ENCODE measurements around the gene PANK3. TPM values are rescaled to one million over a fixed set of nuclear protein-coding genes. Genes with fewer than 3 reads are reported as not detected.

The PANK3 gene
- polyA plus RNA-seq (ENCODE audit: insufficient read length in 4 of 4) = 10 to 100 TPM; 47.2 to 62.7 (median 60.9) TPM

DNA sequence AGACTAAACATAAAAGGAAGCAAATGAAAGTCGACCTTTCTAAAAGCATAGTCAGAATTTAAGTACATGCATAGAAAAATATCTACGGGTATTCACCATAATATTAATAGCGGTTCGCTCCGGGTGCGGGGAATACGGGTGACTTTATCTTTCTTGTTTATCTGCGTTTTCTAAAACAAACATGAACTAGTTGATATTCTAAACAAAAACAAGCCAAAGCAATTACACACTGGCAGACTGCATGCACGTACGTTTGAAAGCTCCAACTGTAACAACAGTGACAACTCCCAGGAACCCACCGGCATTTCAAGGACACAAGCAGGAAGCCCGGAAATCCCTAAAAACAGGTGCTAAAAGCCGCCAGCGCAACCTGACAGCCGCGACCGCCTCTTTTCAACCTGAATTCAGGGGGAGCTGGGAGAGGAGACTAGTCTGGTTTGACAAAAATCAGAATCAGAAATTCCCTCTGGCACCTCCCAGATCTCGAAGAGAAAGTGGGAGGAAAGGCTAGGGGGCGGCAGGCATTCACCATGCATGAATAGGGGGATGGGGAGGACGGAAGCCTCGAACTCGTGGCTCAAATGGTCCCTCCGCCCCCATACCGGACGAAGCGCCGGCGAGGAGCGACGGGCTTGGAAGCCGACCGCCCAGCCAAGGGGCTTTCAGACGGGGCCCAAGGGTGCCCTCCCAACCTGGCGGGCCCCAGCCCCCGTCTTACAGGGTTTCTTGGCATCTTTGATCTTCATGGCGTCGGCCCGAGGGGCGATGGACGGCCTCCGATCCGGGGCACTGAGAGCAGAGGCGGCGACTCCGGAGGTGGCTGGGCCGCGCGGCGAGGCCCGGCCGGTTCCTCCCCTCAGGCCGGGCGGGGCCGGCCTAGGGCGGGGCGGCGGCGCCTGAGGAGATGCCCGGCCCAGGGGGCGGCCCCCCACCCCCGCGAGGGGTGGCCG, at the start of gene PANK3:
TSS of gene PANK3 (minus strand) at position 831 of the 950 bp plus-strand sequence. CDS start at position 746, 85 bp downstream.
- DNase-seq (ENCODE audit: low read depth in 4 of 4, low spot score in 3 of 4) = peak; percentile 39 to 55 (median 45)

DNA sequence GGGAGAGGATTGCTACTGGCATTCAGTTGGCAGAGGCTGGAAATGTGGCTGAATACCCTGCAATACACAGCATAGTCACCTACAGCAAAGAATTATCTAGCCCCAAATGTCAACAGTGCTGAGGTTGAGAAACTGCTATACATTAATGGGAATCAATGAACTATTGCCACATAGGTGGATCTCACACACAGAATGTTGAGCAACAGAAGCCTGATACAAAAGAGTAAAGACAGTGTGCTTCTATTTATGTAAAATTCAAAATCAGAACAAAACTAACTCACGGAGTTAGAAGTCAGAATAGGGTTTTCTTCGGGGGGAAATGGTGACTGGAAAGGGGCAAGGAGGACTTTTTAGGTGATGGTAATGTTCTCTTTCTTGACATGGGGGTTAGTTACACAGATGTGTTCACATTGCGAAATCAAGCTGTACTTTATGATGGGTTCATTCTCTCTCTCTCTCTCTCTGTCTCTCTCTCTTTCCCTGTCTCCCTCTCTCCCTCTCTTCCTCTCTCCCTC, 45.7 kb upstream of the PANK3 start:
- DNase-seq (ENCODE audit: low read depth in 4 of 4, low spot score in 3 of 4) = no peak

DNA sequence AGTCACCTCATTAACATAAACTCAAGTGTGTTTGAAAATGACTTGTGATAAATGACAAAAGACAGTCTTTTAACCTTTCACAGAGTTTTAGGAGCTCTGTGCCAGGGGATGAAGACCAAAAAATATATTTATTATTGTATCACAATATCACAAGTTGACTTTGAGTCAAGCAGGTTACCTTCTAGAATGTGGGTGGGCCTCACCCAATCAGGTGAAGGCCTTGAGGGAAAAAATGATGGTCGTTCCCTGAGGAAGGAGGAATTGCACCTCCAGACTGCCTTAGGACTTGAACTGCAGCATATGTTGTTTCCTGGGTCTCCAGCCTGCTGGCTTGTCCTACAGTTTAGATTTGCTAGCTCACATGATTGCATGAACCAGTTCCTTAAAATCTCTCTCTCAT, 41.6 kb upstream of the PANK3 start:
- no peak for DNase-seq (ENCODE audit: low read depth in 4 of 4, low spot score in 3 of 4)

DNA sequence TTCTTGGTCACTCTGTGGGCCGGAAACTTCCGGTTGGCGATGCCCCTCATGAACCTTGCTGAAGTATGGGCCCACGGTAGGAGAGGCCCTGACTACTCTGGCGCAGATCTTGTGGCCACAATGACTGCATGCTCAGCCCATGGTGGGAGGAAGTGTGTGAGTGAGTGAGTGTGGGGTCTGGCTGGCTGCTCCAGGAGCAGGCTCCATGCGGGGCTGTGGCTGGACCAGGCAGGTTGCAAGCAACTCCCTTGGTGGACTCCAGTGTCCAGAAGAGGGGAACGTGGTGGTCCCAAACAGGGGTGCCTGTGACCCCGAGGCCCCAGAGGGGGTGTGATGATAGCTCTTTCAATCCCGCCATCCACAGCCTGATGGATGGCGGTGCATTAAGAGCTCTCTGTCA, 35.5 kb upstream of the PANK3 start:
- DNase-seq (ENCODE audit: low read depth in 4 of 4, low spot score in 3 of 4) = no peak

DNA sequence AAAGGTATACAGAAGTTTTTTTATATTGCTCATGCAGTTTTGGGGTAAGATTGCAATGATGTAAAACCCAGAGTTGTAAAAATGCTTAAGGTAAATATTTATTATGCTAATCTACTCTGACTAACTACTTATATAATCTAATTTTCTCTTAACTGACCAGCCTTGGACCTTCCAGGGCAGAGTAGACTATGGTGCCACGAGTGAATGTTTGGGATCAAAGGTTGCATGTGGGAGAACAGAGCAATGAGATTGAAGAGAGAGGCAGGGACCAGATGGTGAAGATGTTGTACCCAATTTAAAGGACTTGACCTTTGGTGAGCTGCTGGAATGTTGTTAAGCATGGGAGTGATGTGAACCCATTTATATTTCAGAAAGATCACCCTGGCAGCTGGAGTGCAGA, 34.8 kb upstream of the PANK3 start:
- no peak for DNase-seq (ENCODE audit: low read depth in 4 of 4, low spot score in 3 of 4)

DNA sequence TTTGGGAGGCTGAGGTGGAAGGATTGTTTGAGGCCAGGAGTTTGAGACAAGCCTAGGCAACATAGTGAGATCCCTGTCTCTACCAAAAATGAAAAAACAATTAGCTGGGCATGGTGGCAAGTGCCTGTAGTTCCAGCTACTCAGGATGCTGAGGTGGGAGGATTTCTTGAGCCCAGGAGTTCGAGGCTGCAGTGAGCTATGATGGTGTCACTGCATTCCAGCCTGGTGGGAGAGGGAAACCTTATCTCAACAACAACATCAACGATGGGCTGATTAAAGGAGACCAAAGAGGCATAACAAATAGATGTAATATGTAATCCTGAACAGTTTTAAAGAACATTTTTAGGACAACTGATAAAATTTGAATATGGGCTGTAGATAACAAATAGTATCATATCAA, 34.2 kb upstream of the PANK3 start:
- no peak for DNase-seq (ENCODE audit: low read depth in 4 of 4, low spot score in 3 of 4)

DNA sequence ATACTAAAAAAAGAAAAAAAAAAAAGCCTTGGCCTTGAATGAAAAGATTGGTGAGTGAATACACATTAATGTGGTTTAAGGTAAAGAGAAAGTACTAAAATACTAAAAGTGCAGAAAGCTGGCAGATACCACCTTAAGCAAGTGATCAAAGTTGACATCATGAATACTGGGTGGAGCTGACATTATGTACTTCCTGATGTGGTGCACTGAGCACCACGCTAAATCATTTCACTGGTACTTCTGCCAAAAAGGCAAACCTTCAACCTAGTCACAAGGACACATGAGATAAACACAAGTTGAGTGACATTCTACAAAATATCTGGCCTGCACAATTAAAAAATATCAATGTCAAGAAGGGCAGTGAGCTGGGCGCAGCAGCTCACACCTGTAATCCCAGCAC, 33.8 kb upstream of the PANK3 start:
- no peak for DNase-seq (ENCODE audit: low read depth in 4 of 4, low spot score in 3 of 4)

DNA sequence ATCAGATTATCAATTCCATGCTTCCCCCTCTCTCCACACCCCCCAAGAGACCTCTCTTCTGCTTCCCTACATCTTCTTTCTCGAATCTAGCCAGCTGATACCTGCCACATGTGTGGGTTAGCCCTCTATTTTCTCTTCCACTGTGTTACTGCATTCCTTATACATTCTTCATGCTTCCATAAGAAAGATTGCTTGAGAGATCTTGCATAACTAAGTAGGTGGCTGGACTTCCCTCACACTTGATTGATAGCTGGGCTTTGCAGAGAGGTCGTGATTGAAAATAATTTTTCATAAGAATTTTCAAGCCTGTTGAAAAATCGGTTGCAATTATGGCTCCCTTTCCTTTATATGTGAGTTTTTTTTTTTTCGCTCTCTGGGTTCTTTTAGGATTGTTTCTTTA, 33.0 kb upstream of the PANK3 start:
- no peak for DNase-seq (ENCODE audit: low read depth in 4 of 4, low spot score in 3 of 4)

DNA sequence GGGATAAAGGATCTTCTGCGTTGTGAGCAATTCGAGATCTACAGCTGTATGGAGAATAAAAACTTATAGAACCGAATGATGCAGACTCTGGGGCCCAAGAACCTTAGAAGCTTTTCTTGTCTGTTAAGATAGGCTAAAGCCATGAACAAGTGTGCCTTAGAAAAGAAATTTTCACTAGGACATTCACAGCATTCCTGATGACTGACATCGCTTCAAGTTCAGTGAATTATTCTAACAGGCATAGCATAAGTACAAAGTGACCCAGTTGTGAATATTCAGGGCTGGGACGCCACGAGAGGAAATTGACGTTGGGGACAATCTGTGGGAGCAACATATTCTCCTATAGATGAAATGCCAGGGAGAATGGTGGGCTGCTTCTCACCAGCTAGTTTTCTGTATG, 32.0 kb upstream of the PANK3 start:
- DNase-seq (ENCODE audit: low read depth in 4 of 4, low spot score in 3 of 4) = no peak

DNA sequence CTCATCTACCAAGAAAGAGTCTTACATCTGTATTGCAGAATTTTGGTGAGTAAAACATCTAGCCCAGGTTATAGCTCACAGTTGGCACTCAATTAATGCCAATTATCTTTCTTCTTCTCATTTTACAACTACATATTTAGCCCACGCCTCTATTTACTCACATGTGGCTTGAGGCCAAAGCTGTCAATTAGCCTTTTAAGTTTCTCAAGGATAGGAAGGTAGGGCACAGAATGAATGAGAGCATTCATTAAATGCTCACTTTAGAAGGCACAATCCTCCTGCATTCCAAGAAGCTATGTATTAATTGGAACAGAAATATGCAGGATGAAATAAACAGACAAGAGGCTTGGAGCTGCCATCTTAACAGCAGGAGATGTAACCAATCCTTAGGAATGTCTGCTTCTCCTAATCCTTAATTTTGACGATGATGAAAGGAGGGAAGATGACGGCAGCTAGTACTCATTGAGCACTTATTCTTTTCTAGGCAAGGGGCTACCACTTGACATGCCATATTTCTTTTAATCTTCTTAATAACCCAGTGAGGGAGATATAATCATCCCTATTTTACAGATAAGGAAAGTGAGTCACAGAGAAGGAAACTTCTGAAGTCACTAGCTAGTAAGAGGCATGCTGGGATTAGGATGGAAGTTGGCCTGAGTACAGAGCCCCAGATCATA, 30.8 kb upstream of the PANK3 start:
- no peak for DNase-seq (ENCODE audit: low read depth in 4 of 4, low spot score in 3 of 4)

DNA sequence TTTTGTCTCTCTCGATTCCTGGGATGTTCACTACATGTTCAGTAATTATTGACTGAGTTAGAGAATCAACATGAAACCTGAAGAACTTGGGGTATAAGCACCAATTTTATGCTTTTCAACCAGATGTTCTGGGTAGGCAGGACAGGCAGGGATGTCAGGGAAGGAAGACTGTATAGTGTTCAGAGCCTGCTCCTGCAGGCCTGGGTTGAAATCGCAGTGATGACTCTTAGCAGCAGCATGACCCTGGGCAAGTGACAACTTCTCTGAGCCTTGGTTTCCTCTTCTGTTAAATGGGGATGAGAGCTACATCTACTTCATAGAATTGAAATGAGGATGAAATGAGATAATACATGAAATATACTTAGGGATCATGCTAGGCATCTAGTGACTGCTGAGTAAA, 29.7 kb upstream of the PANK3 start:
- DNase-seq (ENCODE audit: low read depth in 4 of 4, low spot score in 3 of 4) = no peak

DNA sequence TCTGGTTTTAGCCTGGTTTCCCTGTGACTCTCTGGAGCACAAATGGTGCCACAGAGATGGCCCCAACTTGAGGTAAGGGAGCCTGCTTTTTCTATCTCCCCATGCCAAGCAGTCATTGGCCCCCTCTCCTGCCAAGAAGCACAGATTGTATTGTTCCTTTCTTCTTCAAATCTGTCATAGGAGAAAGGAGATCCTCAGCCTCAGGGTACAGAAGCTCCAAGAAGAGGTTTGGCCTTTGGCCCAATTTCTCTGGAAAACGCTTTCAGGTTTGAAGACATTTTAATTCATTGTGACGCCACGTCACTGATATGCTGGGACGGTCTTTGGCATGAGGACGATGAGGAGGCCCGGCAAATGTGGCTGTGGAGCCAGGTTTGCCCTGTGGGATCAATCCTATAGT, 29.2 kb upstream of the PANK3 start:
- no peak for DNase-seq (ENCODE audit: low read depth in 4 of 4, low spot score in 3 of 4)

DNA sequence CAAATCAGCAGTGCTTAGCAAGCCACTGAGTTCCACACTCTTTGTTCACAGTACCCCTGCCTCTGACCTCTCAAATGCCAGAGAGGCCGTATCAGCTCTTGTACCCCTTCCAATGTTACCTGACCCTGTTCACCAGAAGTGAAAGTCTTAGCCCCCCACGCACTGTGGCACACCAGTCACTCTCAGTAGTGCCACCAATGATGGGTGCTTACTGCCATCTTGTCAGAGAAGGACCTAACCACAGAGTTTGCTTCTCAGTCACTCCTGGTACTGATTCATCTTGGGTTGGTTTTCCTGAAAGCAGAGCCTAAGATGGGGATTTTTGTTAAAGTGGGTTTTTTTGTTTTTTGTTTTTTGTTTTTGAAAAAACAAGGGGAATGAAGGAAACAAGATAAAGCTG, 28.8 kb upstream of the PANK3 start:
- DNase-seq (ENCODE audit: low read depth in 4 of 4, low spot score in 3 of 4) = no peak

DNA sequence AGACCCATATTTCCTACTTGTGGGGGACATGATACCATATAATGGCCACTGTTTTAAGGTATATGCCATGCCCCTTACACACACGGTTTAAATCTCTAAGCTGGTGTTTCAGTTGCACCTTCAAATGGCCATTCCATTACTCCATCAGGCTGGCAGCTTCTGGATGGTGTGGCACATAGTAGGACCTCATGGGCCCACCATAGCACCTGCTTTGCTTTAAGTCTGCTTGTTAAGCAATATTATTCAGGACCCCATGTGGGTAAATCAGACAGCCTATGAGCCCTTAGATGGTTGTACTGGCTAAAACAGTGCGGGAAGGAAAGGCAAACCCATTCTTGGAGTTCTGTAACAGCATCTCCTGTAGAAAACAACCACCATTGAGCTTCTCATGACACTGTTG, 27.4 kb upstream of the PANK3 start:
- DNase-seq (ENCODE audit: low read depth in 4 of 4, low spot score in 3 of 4) = no peak

DNA sequence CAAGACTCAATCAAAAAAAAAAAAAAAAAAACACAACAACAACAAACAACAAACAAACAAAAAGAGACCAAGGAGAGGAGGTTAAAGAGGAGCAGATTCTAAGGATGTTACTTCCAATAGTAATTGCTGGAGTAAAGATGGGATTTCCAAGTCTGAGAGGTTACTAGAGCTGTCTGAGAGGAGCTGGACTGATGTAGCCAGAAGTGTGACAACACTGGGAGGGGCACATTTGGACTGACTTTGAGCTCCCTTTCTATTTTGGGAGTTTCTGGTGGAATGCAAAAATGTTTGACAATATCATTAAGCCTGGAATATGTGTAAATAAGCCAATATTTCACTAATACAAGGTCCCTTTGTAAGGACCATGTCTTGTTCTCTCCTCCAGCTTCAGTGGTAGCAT, 25.3 kb upstream of the PANK3 start:
- DNase-seq (ENCODE audit: low read depth in 4 of 4, low spot score in 3 of 4) = no peak

DNA sequence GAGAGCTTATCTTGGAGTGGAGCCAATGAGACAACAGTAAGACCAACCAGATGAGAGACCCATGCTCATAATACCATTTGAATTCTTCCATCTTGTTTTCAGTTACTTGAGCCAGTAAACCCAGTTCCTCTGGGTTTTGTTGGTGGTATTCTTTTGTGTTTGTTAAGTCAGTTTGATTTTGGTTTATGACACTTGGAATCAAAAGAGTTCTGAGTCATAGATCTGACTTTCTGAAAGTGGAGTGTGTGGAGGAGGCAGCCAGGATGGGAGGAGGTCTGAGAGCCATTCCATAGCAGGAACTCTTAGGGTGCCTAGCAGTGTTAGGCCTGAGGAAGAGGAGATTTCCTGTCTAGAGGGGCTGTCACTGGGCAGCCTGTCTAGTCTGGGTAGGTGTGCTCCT, 24.6 kb upstream of the PANK3 start:
- DNase-seq (ENCODE audit: low read depth in 4 of 4, low spot score in 3 of 4) = no peak

DNA sequence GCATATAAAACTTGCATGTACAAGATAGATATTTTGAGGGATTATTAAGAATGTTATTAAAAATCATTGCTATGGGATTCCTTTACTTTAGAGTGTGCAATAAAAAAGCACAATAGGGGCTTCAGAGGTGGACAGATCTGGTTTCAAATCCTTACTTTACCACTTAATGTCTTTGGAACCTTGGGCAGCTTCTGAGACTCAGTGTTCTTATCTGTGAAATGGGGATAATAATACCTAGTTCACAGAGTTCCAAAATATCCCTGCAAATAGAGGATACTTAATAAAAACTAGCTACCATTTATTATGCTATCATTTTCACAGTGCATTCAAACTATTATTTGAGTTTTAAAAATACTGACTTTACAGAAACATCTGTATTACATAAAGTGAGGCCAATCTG, 23.3 kb upstream of the PANK3 start:
- DNase-seq (ENCODE audit: low read depth in 4 of 4, low spot score in 3 of 4) = no peak

DNA sequence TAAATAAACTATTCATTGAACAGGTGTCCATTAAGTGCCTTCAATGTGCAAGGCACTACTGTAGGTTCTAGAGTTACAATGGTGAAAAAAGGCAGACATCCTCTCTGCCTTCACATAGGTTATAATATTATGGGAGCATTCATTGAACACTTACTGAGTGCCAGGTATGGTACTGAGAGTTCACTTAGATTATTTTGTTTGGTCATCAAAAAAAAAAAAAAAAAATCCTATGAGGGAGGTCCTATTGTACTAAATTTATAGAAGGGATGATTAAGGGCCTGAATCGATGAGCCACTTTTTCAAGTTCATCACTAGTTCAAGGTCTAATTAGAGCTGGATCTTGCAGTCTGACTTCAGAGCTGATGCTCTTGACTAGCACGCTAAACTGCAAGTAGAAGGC, 22.8 kb upstream of the PANK3 start:
- DNase-seq (ENCODE audit: low read depth in 4 of 4, low spot score in 3 of 4) = no peak

DNA sequence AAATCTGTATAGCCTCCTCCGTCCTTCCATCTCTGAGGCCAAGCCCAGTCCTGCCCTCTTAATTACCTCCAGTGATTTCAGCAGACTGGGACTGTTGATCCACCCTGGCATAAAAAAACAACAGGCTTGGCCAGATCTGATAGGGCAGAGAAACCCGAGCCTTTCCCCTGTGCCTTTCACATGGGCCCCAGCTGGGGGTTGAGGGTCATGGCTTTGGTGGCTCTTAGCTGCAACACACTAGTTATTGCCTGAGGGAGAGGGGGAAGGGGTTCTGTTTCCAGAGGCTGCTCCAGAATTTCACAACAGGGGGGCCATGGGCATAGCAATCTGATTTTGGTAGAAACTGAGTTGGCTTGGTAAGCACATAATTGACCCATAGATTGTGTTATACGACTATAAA, 21.2 kb upstream of the PANK3 start:
- DNase-seq (ENCODE audit: low read depth in 4 of 4, low spot score in 3 of 4) = peak in 2 of 4 donors; percentile 36 to 39

DNA sequence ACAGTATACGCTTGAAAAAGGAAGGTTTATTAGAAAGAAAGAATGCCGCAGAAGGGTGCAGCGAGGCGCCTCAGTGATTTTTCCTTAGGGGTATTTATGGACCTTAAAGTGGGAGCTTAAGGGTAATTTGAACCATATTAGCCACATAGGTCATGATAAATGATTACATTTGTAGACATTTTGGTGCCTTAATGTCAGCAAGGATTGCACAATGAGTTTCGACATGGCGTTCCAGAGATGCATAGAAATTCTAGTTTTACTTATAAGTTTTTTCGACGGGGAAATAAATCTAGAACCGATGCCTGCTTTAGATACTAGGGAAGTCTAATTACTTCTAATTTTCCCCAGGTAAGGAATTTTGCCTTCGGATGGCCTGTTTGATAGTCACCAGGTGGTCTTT, 20.7 kb upstream of the PANK3 start:
- no peak for DNase-seq (ENCODE audit: low read depth in 4 of 4, low spot score in 3 of 4)

DNA sequence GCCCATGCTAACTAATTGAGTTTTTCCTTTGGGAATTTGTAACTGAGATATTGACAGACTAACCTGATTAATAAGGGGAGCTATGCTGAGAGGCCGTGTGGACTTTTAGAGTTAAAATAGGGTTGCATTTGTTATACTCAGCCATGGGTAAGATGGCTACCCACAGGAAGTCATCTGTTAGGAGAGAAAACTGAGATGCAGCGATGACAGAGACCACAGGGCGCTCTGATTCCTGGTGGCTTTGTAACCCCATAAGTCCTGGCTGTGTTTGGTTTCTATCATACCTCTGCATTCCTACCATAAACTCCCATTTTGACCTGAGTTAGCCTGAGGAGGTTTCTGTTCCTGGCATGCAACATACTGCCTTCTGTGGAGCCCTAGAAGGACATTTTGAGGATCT, 19.5 kb upstream of the PANK3 start:
- no peak for DNase-seq (ENCODE audit: low read depth in 4 of 4, low spot score in 3 of 4)

DNA sequence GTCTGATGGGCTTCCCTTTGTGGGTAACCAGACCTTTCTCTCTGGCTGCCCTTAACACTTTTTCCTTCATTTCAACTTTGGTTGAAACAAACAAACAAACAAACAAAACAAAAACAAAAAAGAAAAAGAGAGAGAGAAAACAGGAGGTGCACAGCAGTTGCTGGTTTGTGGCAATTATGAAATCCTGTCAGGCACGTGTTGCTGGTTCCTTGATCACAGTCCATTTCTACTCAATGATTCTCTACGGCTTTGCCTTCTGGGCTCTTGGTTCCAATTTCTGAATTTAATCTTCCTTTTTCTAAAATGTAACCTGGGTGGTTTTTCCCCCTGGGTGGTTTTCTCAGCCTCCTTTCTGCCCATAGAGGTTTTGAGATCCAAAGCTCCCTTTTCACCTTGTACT, 17.8 kb upstream of the PANK3 start:
- DNase-seq (ENCODE audit: low read depth in 4 of 4, low spot score in 3 of 4) = no peak
